HG03442 (cell line): Measurements from ENCODE around the gene HRH1.
A peak's percentile ranks its signal among the peaks of the same experiment; 100 is the strongest.
"Not testable (repeated sequence)": the region's sequence is repeated elsewhere in the genome, so short reads cannot be mapped to it uniquely, and the experiment has no call there.

Experiments used
- ATAC-seq: cut with Tn5 transposase; IDR thresholded peaks from one replicate; pipeline ENCODE4 v1.9.1; 2021; ENCODE audit warnings: mild to moderate bottlenecking, moderate library complexity; ENCODE audit not compliant: unreplicated experiment

HRH1 gene

GRCh38 chr3:11140030-11140712 lies 14.1 kb upstream of the HRH1 start:
- ATAC-seq, result peak; percentile 97

DNA sequence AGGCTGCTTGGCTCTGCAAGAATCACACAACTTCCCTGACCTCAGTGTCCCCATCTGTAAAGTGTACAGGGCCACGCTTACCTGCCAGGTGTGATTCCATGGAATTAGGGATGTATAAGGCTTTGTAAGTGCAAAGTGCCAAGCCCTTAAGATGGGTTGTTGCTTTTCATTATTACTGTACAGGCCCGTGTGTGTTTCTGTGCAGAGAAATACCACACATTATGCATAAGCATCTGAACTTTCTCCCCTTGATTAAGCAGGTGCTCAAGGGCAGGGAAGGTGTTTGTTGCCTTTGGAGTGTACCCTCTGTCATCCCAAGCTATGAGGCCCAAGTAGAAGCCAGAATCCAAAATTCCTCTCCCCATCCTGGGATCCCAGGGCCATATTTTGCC lies 13.6 kb upstream of the HRH1 start:
- ATAC-seq, result peak; percentile 36

DNA sequence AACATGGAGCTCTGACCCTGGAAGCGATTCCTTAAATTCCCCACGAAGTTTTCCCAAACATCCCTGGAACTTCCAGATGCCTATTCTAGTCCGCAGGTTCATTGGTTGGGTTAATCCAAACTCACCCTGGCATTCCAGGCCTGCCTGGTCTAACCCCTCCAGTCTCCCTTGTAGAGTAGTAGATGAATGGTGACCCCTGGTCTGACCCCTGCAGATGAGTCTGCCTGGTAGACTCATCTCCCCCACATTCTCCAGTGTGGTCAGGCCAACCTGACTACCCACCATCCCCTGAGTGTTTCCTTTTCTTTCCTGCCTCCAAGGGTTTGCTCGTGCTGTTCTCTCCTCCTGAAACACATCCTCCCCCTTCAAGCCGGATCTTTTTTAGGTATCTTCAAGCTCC lies 10.8 kb upstream of the HRH1 start:
- ATAC-seq, result no peak

GRCh38 chr3:11144996-11145395 lies 9.3 kb upstream of the HRH1 start:
- no peak for ATAC-seq

- ATAC-seq, result no peak
Observed at GRCh38 chr3:11145888-11146287, 8.4 kb upstream of the HRH1 start.

DNA sequence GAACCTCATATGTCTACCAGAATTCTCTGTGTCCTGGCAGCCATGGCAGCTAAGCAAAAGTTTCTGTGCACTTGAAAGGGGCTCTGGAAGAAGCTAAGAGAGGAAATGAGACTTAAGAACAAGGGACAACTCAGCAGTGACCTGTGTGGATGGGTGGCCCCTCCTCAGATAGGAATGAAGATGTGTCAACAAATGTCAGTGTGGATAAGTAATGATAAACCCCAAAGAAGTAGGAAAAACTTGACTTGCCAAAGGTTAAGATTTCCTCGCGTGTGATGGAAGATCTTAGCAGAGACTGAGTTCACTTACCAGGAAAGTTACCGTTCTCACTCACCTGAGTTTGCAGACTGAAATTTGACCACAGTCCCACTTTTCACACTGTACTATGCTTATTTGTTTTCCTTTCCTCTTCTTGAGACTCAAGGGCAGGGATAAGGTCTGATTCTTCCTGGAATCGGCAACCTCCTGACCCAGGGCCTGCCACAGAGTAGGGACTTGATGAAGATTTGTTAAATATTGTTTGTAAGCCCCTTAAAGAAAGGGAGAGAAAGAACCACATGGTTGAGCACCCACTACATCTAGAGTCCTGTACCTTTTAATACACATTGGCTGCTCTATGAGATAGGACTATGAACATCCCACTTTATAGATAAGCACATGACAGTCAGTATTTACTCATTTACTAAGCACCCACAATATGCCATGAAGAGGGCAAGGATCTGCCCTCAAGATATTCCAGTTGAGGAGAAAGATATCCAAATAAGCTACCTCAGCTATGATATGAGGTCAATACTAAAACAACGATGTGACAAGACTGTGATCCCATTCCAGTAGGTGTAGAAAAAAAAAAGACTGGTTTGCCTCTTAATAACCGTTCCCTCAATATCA lies 7.3 kb upstream of the HRH1 start:
- no peak for ATAC-seq

DNA sequence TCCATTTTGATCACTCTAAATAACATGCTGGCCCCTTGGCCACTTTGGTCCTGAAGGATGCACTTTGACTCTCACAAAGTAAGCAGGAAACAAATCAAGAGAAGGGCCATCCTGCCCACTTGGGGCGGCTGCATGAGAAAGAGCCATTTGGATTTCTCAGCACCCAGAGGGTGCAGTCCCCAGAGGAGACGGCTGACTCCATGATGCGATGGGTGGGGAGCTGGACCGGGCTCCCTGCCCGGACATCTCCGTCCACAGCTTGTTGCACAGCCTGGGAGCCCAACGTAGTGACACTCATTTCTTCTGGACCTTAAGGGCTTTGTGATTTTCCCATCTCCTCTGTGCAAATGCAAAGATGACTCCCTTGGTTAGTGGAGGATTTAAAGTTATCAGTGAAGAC lies 4.0 kb upstream of the HRH1 start:
- ATAC-seq, result no peak

DNA sequence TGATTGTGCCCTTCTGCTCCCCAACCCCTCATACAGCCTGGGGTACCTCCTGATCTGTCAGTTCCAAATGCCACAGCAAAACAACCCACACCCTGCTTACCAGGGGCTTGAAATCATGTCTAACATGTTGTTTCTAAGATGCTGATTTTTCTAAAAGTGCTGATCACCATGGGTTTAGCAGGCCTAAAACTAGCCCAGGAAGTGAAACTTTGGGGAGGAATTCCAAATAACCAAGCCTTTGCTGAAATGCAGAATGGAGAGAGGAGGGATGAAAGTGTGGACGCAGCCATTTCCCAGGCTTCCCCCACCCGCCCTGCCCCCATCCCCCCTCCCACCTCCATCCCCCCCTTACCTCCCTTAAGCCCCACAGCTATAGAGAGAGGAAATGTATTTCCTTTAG lies 2.0 kb upstream of the HRH1 start:
- no peak for ATAC-seq

DNA sequence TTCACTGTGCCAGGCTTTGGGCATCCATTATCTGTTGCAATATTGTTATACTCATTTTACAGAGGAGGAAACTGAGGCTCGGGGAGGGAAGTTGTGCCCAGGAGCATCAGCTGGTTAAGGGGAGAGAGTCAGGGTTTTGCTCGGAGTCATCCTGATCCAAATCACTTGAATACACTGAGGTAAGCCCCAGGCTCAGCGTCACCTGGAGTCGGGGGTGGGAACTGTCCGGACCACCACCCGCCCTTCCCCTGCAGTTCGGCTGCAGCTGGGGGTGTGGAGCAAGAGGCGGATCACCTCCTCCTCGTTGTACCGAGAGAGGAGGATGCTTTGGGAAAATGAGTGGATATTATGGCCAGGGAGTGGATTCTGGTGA lies 646 bp downstream of the HRH1 start:
- ATAC-seq, result no peak

GRCh38 chr3:11155341-11156025 lies 1.2 kb downstream of the HRH1 start:
- ATAC-seq, result no peak

DNA sequence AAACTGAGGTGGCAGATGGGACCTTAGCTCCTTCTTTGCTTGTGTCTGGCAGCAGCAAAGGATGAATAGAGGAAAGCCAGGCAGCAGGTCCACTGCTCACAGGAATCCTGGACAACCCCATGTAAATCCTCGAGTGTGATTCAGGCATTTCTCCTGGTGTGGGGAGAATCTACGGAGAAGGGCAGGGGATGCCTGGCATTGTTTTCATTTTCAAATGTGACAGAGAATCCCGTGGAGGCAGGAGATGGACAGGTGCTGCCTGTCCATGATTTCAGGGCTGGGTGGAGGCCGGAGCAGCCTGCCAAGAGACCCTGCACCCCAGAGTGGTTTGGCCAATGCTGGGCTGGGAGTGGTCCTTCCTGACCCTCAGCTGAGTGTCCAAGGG lies 1.7 kb downstream of the HRH1 start:
- no peak for ATAC-seq

- no peak for ATAC-seq
Observed at GRCh38 chr3:11157421-11157820, 3.1 kb downstream of the HRH1 start.

GRCh38 chr3:11159421-11159904 lies 5.2 kb downstream of the HRH1 start:
- ATAC-seq, result no peak

GRCh38 chr3:11161666-11162065 lies 7.4 kb downstream of the HRH1 start:
- no peak for ATAC-seq

GRCh38 chr3:11162401-11163345 lies 8.4 kb downstream of the HRH1 start:
- no peak for ATAC-seq

GRCh38 chr3:11164607-11165006 lies 10.3 kb downstream of the HRH1 start:
- ATAC-seq, result no peak

- no peak for ATAC-seq
Observed at GRCh38 chr3:11165476-11165875, 11.2 kb downstream of the HRH1 start.

DNA sequence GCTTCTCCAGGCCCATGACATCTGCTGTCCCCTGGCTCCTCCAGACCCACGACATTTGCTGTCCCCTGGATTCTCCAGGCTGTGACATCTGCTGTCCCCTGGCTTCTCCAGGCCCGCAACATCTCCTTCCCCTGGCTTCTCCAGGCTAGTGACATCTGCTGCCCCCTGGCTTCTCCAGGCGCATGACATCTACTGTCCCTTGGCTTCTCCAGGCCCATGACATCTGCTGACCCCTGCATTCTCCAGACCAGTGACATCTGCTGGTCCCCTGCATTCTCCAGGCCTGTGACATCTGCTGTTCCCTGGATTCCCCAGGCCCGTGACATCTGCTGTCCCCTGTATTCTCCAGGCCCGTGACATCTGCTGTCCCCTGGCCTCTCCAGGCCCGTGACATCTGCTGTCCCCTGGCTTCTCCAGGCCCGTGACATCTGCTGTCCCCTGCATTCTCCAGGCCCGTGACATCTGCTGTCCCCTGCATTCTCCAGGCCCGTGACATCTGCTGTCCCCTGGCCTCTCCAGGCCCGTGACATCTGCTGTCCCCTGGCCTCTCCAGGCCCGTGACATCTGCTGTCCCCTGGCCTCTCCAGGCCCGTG lies 12.6 kb downstream of the HRH1 start:
- not testable (repeated sequence) for ATAC-seq

DNA sequence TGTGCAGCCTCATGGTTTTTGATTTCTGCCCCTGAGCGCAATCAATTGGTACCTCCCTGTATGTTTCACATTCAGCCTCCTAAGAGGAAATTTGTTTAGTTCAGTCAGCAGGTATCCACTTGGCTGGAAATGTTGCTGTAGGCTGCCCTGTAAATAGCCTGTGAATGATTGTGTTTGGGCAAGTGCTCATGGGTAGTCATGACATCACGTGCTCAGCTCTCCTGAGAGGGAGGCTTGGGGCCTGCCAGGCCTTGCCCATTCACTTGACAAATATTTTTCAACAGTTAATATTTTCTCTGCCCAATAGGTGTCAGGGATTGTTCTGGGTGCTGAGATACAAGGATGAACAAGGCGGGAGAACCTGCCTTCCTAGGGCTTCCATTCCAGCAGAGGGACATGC lies 13.3 kb downstream of the HRH1 start:
- no peak for ATAC-seq

GRCh38 chr3:11168406-11168805 lies 14.1 kb downstream of the HRH1 start:
- no peak for ATAC-seq
